ENCODE measurements around the gene SLC39A11. TPM values are rescaled to one million over a fixed set of nuclear protein-coding genes. Genes with fewer than 3 reads are reported as not detected.

SLC39A11 gene
- total RNA-seq, 1 donor from 2014 or later, result 21.5 TPM

DNA sequence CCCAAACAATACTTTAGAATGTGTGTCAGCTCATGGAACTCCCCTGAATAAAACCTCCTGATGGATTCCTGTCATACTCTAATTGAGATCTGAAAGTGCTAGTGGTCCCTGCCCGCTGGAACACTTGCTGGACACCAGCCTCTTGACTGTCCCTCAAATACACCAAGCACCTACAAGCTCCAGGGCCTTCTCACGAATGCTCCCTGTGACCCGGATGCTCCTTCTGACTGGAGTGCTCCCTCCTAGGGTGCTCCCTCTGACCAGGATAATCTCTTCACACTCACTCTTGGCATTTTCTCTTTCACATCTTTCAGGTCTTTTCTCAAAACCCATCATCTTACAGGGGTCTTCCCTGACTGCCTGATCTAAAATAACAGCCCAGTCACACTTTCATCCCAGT lies 205.9 kb downstream of the SLC39A11 start:
- Histone ChIP-seq H3K27ac (ENCODE audit: low read depth, low read length) (no peak overlapping the region), H3K27me3 (ENCODE audit: insufficient read depth, low read length) (no peaks in the 10 kb centered on the region), H3K4me3 (ENCODE audit: insufficient read depth, low read depth, low read length) (no peak overlapping the region), H3K4me1 (ENCODE audit: insufficient read depth, low read length) (no peaks in the 10 kb centered on the region), H3K9me3 (ENCODE audit: insufficient read depth, low read depth, low read length) (no peaks in the 10 kb centered on the region), H3K79me2 (ENCODE audit: insufficient read depth, low read length) (no peaks in the 10 kb centered on the region), H4K20me1 (ENCODE audit: insufficient read depth, low read length) (no peaks in the 10 kb centered on the region), H3K9ac (ENCODE audit: low read length) (no peak overlapping the region), H3K4me2 (ENCODE audit: low read length) (no peak overlapping the region), H3K36me3 (ENCODE audit: insufficient read depth, low read length) (no peaks in the 10 kb centered on the region), H2AFZ (ENCODE audit: low read depth, low read length) (no peak overlapping the region)
- Mint-ChIP-seq H3K4me1 (ENCODE audit: low read depth, unreplicated experiment) (peaks cover 12% of the 10 kb centered on the region), H3K27ac (ENCODE audit: unreplicated experiment) (no peak overlapping the region), H3K36me3 (ENCODE audit: low read depth, unreplicated experiment) (peaks cover 4% of the 10 kb centered on the region), H3K27me3 (ENCODE audit: low read depth, unreplicated experiment) (no peaks in the 10 kb centered on the region), H3K4me3 (ENCODE audit: unreplicated experiment) (no peak overlapping the region), H3K9me3 (ENCODE audit: unreplicated experiment) (peaks cover 7% of the 10 kb centered on the region)
- DNase-seq (ENCODE audit: low read depth) (no peak), FAIRE-seq (no peak)
- no peak for TF ChIP-seq EZH2 (IDR thresholded peaks at IDR 0.05; ENCODE audit: insufficient read depth, low read length)
- TF ChIP-seq CTCF (IDR thresholded peaks at IDR 0.05; ENCODE audit: insufficient read depth, low read depth, low read length), result no peak

- Histone ChIP-seq H3K36me3 (ENCODE audit: insufficient read depth, low read length) (no peaks in the 10 kb centered on the region), H3K27ac (ENCODE audit: low read depth, low read length) (no peak overlapping the region), H3K27me3 (ENCODE audit: insufficient read depth, low read length) (no peaks in the 10 kb centered on the region), H3K9me3 (ENCODE audit: insufficient read depth, low read depth, low read length) (peaks cover 9% of the 10 kb centered on the region), H3K4me3 (ENCODE audit: insufficient read depth, low read depth, low read length) (no peak overlapping the region), H3K9ac (ENCODE audit: low read length) (no peak overlapping the region), H3K4me2 (ENCODE audit: low read length) (no peak overlapping the region), H4K20me1 (ENCODE audit: insufficient read depth, low read length) (no peaks in the 10 kb centered on the region), H2AFZ (ENCODE audit: low read depth, low read length) (no peak overlapping the region), H3K4me1 (ENCODE audit: insufficient read depth, low read length) (no peaks in the 10 kb centered on the region), H3K79me2 (ENCODE audit: insufficient read depth, low read length) (no peaks in the 10 kb centered on the region)
- peaks cover 13% of the 10 kb centered on the region for H3K36me3 Mint-ChIP-seq (ENCODE audit: low read depth, unreplicated experiment)
- no peak overlapping the region for H3K27ac Mint-ChIP-seq (ENCODE audit: unreplicated experiment)
- TF ChIP-seq CTCF (IDR thresholded peaks at IDR 0.05; ENCODE audit: insufficient read depth, low read depth, low read length) (no peak), EZH2 (IDR thresholded peaks at IDR 0.05; ENCODE audit: insufficient read depth, low read length) (no peak)
- H3K27me3 Mint-ChIP-seq (ENCODE audit: low read depth, unreplicated experiment), result no peaks in the 10 kb centered on the region
- FAIRE-seq (no peak), DNase-seq (ENCODE audit: low read depth) (no peak)
- H3K4me1 Mint-ChIP-seq (ENCODE audit: low read depth, unreplicated experiment), result peaks cover 7% of the 10 kb centered on the region
- H3K4me3 Mint-ChIP-seq (ENCODE audit: unreplicated experiment), result no peak overlapping the region
- peaks cover 11% of the 10 kb centered on the region for H3K9me3 Mint-ChIP-seq (ENCODE audit: unreplicated experiment)
Observed at GRCh38 chr17:72884066-72884465, 208.4 kb downstream of the SLC39A11 start.

DNA sequence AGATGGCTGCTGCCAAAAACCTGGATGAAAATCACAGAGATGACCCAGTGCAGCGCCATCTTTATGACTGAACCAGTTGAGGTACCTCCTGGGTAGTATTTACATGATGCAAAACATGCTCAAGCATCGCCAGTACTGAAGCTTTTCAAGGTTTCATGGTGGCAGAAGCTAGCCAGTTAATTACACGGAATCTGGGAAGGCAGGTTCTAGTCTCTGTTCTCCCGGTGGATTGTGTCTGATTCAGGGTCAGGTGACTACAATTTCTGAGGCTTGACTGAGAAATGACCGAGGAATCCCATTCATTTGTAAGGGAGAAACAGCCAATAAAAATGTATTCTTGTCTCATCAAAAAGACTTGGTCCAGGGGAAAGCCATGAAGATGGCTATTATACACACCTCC lies 209.1 kb downstream of the SLC39A11 start:
- H3K4me2 ChIP-seq (ENCODE audit: low read length), result no peak overlapping the region
- peaks cover 16% of the 10 kb centered on the region for H3K9me3 Mint-ChIP-seq (ENCODE audit: unreplicated experiment)
- peaks cover 7% of the 10 kb centered on the region for H3K4me1 Mint-ChIP-seq (ENCODE audit: low read depth, unreplicated experiment)
- H3K27me3 ChIP-seq (ENCODE audit: insufficient read depth, low read length), result no peaks in the 10 kb centered on the region
- peaks cover 13% of the 10 kb centered on the region for H3K36me3 Mint-ChIP-seq (ENCODE audit: low read depth, unreplicated experiment)
- H3K4me3 ChIP-seq (ENCODE audit: insufficient read depth, low read depth, low read length), result no peak overlapping the region
- H3K27me3 Mint-ChIP-seq (ENCODE audit: low read depth, unreplicated experiment), result no peaks in the 10 kb centered on the region
- no peaks in the 10 kb centered on the region for H4K20me1 ChIP-seq (ENCODE audit: insufficient read depth, low read length)
- peaks cover 9% of the 10 kb centered on the region for H3K9me3 ChIP-seq (ENCODE audit: insufficient read depth, low read depth, low read length)
- TF ChIP-seq EZH2 (IDR thresholded peaks at IDR 0.05; ENCODE audit: insufficient read depth, low read length) (no peak), CTCF (IDR thresholded peaks at IDR 0.05; ENCODE audit: insufficient read depth, low read depth, low read length) (no peak)
- H3K4me3 Mint-ChIP-seq (ENCODE audit: unreplicated experiment), result no peak overlapping the region
- FAIRE-seq (no peak), DNase-seq (ENCODE audit: low read depth) (no peak)
- H3K9ac ChIP-seq (ENCODE audit: low read length), result no peak overlapping the region
- H3K4me1 ChIP-seq (ENCODE audit: insufficient read depth, low read length), result no peaks in the 10 kb centered on the region
- H3K79me2 ChIP-seq (ENCODE audit: insufficient read depth, low read length), result no peaks in the 10 kb centered on the region
- no peak overlapping the region for H2AFZ ChIP-seq (ENCODE audit: low read depth, low read length)
- no peaks in the 10 kb centered on the region for H3K36me3 ChIP-seq (ENCODE audit: insufficient read depth, low read length)
- H3K27ac Mint-ChIP-seq (ENCODE audit: unreplicated experiment), result no peak overlapping the region
- no peak overlapping the region for H3K27ac ChIP-seq (ENCODE audit: low read depth, low read length)

All from astrocyte (in vitro differentiated cells and primary cell).